ENCODE data around the gene ARHGEF1.

- TF ChIP-seq, protein P1, sequence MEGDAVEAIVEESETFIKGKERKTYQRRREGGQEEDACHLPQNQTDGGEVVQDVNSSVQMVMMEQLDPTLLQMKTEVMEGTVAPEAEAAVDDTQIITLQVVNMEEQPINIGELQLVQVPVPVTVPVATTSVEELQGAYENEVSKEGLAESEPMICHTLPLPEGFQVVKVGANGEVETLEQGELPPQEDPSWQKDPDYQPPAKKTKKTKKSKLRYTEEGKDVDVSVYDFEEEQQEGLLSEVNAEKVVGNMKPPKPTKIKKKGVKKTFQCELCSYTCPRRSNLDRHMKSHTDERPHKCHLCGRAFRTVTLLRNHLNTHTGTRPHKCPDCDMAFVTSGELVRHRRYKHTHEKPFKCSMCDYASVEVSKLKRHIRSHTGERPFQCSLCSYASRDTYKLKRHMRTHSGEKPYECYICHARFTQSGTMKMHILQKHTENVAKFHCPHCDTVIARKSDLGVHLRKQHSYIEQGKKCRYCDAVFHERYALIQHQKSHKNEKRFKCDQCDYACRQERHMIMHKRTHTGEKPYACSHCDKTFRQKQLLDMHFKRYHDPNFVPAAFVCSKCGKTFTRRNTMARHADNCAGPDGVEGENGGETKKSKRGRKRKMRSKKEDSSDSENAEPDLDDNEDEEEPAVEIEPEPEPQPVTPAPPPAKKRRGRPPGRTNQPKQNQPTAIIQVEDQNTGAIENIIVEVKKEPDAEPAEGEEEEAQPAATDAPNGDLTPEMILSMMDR (IDR thresholded peaks at IDR 0.05), result no peak
- TF ChIP-seq POLR2A (IDR thresholded peaks at IDR 0.05), result no peak
Observed at GRCh38 chr19:41886761-41887710, 4.1 kb downstream of the ARHGEF1 start.

Data from testis (tissue), 2 donors.